ENCODE results near the gene SVEP1. TPM values are rescaled to one million over a fixed set of nuclear protein-coding genes. Genes with fewer than 3 reads are reported as not detected.

Gene SVEP1
- total RNA-seq, 2 experiments from 2014 or later = not detected

- H3K36me3 Mint-ChIP-seq (ENCODE audit: low read depth) = no peaks in the 10 kb centered on the region
Observed at GRCh38 chr9:110599468-110599867, 19.9 kb upstream of the SVEP1 start.

GRCh38 chr9:110592044-110592830 lies 12.7 kb upstream of the SVEP1 start:
- no peak overlapping the region for H3K4me3 Mint-ChIP-seq
- no peaks in the 10 kb centered on the region for H3K36me3 Mint-ChIP-seq (ENCODE audit: low read depth)
- no peak for DNase-seq
- ChIA-PET CTCF (no interaction called here), POLR2A (no interaction called here)
- H3K4me1 Mint-ChIP-seq = no peaks in the 10 kb centered on the region
- H3K27ac Mint-ChIP-seq = no peak overlapping the region
- H3K27me3 Mint-ChIP-seq = peaks cover 6% of the 10 kb centered on the region
- H3K9me3 Mint-ChIP-seq = peaks cover 3% of the 10 kb centered on the region

More at GRCh38 chr9:110599468-110599867, 19.9 kb upstream of the SVEP1 start:
- no peak for DNase-seq
- POLR2A ChIA-PET = no interaction called here
- H3K9me3 Mint-ChIP-seq = no peaks in the 10 kb centered on the region
- CTCF ChIA-PET = no interaction called here
- no peak overlapping the region for H3K27ac Mint-ChIP-seq
- no peaks in the 10 kb centered on the region for H3K27me3 Mint-ChIP-seq
- no peaks in the 10 kb centered on the region for H3K4me1 Mint-ChIP-seq
- no peak overlapping the region for H3K4me3 Mint-ChIP-seq

GRCh38 chr9:110591526-110591925 lies 12.0 kb upstream of the SVEP1 start:
- ChIA-PET CTCF (no interaction called here), POLR2A (no interaction called here)
- H3K4me1 Mint-ChIP-seq = no peaks in the 10 kb centered on the region
- H3K27ac Mint-ChIP-seq = no peak overlapping the region
- H3K9me3 Mint-ChIP-seq = peaks cover 3% of the 10 kb centered on the region
- no peak overlapping the region for H3K4me3 Mint-ChIP-seq
- DNase-seq = no peak
- peaks cover 6% of the 10 kb centered on the region for H3K27me3 Mint-ChIP-seq
- no peaks in the 10 kb centered on the region for H3K36me3 Mint-ChIP-seq (ENCODE audit: low read depth)

GRCh38 chr9:110590816-110591215 lies 11.3 kb upstream of the SVEP1 start:
- Mint-ChIP-seq H3K4me3 (no peak overlapping the region), H3K9me3 (peaks cover 3% of the 10 kb centered on the region), H3K27ac (no peak overlapping the region), H3K27me3 (peaks cover 10% of the 10 kb centered on the region), H3K36me3 (ENCODE audit: low read depth) (no peaks in the 10 kb centered on the region), H3K4me1 (no peaks in the 10 kb centered on the region)
- CTCF ChIA-PET = no interaction called here
- POLR2A ChIA-PET = no interaction called here
- no peak for DNase-seq

GRCh38 chr9:110588296-110588695 lies 8.8 kb upstream of the SVEP1 start:
- H3K4me1 Mint-ChIP-seq = no peaks in the 10 kb centered on the region
- H3K36me3 Mint-ChIP-seq (ENCODE audit: low read depth) = no peaks in the 10 kb centered on the region
- peaks cover 3% of the 10 kb centered on the region for H3K9me3 Mint-ChIP-seq
- H3K27me3 Mint-ChIP-seq = peaks cover 11% of the 10 kb centered on the region
- CTCF ChIA-PET = no interaction called here
- no peak overlapping the region for H3K27ac Mint-ChIP-seq
- no peak overlapping the region for H3K4me3 Mint-ChIP-seq
- POLR2A ChIA-PET = no interaction called here
- no peak for DNase-seq

- Mint-ChIP-seq H3K4me3 (no peak overlapping the region), H3K4me1 (peaks cover 7% of the 10 kb centered on the region), H3K36me3 (ENCODE audit: low read depth) (no peaks in the 10 kb centered on the region), H3K9me3 (no peaks in the 10 kb centered on the region), H3K27me3 (peaks cover 35% of the 10 kb centered on the region), H3K27ac (no peak overlapping the region)
- DNase-seq = no peak
- ChIA-PET POLR2A (no interaction called here), CTCF (no interaction called here)
Observed at GRCh38 chr9:110583237-110583636, 3.7 kb upstream of the SVEP1 start.

GRCh38 chr9:110582156-110582555 lies 2.6 kb upstream of the SVEP1 start:
- H3K4me1 Mint-ChIP-seq = peaks cover 7% of the 10 kb centered on the region
- H3K9me3 Mint-ChIP-seq = no peaks in the 10 kb centered on the region
- ChIA-PET CTCF (no interaction called here), POLR2A (no interaction called here)
- H3K36me3 Mint-ChIP-seq (ENCODE audit: low read depth) = no peaks in the 10 kb centered on the region
- no peak overlapping the region for H3K27ac Mint-ChIP-seq
- H3K4me3 Mint-ChIP-seq = no peak overlapping the region
- no peak for DNase-seq
- peaks cover 46% of the 10 kb centered on the region for H3K27me3 Mint-ChIP-seq

- Mint-ChIP-seq H3K27ac (no peak overlapping the region), H3K4me3 (no peak overlapping the region), H3K9me3 (no peaks in the 10 kb centered on the region), H3K36me3 (ENCODE audit: low read depth) (no peaks in the 10 kb centered on the region), H3K27me3 (peaks cover 44% of the 10 kb centered on the region), H3K4me1 (peaks cover 7% of the 10 kb centered on the region)
- DNase-seq = no peak
- CTCF ChIA-PET = no interaction called here
- POLR2A ChIA-PET = no interaction called here
Observed at GRCh38 chr9:110580850-110581249, 1.3 kb upstream of the SVEP1 start.

GRCh38 chr9:110579862-110580219 lies 300 bp upstream of the SVEP1 start:
- no peaks in the 10 kb centered on the region for H3K36me3 Mint-ChIP-seq (ENCODE audit: low read depth)
- peaks cover 44% of the 10 kb centered on the region for H3K27me3 Mint-ChIP-seq
- H3K4me1 Mint-ChIP-seq = peaks cover 7% of the 10 kb centered on the region
- no peaks in the 10 kb centered on the region for H3K9me3 Mint-ChIP-seq
- DNase-seq = no peak
- POLR2A ChIA-PET = no interaction called here
- H3K4me3 Mint-ChIP-seq = no peak overlapping the region
- CTCF ChIA-PET = no interaction called here
- no peak overlapping the region for H3K27ac Mint-ChIP-seq

GRCh38 chr9:110578575-110579033 lies 937 bp downstream of the SVEP1 start:
- DNase-seq = no peak
- Mint-ChIP-seq H3K27ac (no peak overlapping the region), H3K4me3 (no peak overlapping the region), H3K27me3 (peaks cover 40% of the 10 kb centered on the region), H3K9me3 (no peaks in the 10 kb centered on the region), H3K4me1 (peaks cover 7% of the 10 kb centered on the region), H3K36me3 (ENCODE audit: low read depth) (no peaks in the 10 kb centered on the region)
- ChIA-PET CTCF (no interaction called here), POLR2A (no interaction called here)

GRCh38 chr9:110575945-110576344 lies 3.6 kb downstream of the SVEP1 start:
- H3K9me3 Mint-ChIP-seq = no peaks in the 10 kb centered on the region
- DNase-seq = no peak
- H3K4me1 Mint-ChIP-seq = peaks cover 7% of the 10 kb centered on the region
- peaks cover 36% of the 10 kb centered on the region for H3K27me3 Mint-ChIP-seq
- CTCF ChIA-PET = no interaction called here
- H3K27ac Mint-ChIP-seq = no peak overlapping the region
- POLR2A ChIA-PET = no interaction called here
- H3K36me3 Mint-ChIP-seq (ENCODE audit: low read depth) = no peaks in the 10 kb centered on the region
- H3K4me3 Mint-ChIP-seq = no peak overlapping the region

- Mint-ChIP-seq H3K4me3 (no peak overlapping the region), H3K4me1 (peaks cover 7% of the 10 kb centered on the region), H3K36me3 (ENCODE audit: low read depth) (no peaks in the 10 kb centered on the region), H3K9me3 (no peaks in the 10 kb centered on the region), H3K27me3 (peaks cover 28% of the 10 kb centered on the region), H3K27ac (no peak overlapping the region)
- no peak for DNase-seq
- ChIA-PET POLR2A (no interaction called here), CTCF (no interaction called here)
Observed at GRCh38 chr9:110575169-110575568, 4.4 kb downstream of the SVEP1 start.

- Mint-ChIP-seq H3K36me3 (ENCODE audit: low read depth) (no peaks in the 10 kb centered on the region), H3K9me3 (no peaks in the 10 kb centered on the region), H3K4me3 (no peak overlapping the region), H3K4me1 (no peaks in the 10 kb centered on the region), H3K27me3 (peaks cover 13% of the 10 kb centered on the region), H3K27ac (no peak overlapping the region)
- ChIA-PET POLR2A (no interaction called here), CTCF (no interaction called here)
- no peak for DNase-seq
Observed at GRCh38 chr9:110573305-110573704, 6.2 kb downstream of the SVEP1 start.

- no peaks in the 10 kb centered on the region for H3K27me3 Mint-ChIP-seq
- H3K36me3 Mint-ChIP-seq (ENCODE audit: low read depth) = no peaks in the 10 kb centered on the region
- DNase-seq = no peak
- no peaks in the 10 kb centered on the region for H3K9me3 Mint-ChIP-seq
- H3K4me3 Mint-ChIP-seq = no peak overlapping the region
- ChIA-PET POLR2A (no interaction called here), CTCF (no interaction called here)
- no peaks in the 10 kb centered on the region for H3K4me1 Mint-ChIP-seq
- H3K27ac Mint-ChIP-seq = no peak overlapping the region
Observed at GRCh38 chr9:110571801-110572483, 7.6 kb downstream of the SVEP1 start.

All from activated CD4-positive, alpha-beta T cell treated with anti-CD3 and anti-CD28 coated beads, Interleukin-2, amount 10 ng/mL, durations not matched to agents 7 days and 5 days (primary cell).